Bronchial epithelial cell (primary cell): ENCODE data around the gene FRMD4A. TPM values are rescaled to one million over a fixed set of nuclear protein-coding genes. Genes with fewer than 3 reads are reported as not detected.
"Not testable (repeated sequence)": the region's sequence is repeated elsewhere in the genome, so short reads cannot be mapped to it uniquely, and the experiment has no call there.

Experiments used
- DNase-seq: peaks from one replicate; pipeline ENCODE4 v3.0.0-alpha.2; 2010; ENCODE audit warnings: low read depth
- FAIRE-seq: peaks from 2 replicates; lab custom pipeline; 2011; peaks lifted over from hg19 to GRCh38; lab: Jason Lieb, UNC
- H3K27me3 ChIP-seq: 2 replicates; pipeline ENCODE4 v1.5.1; 2011; ENCODE audit warnings: low read length; ENCODE audit not compliant: control insufficient read depth, insufficient read depth
- H3K36me3 ChIP-seq: 2 replicates; pipeline ENCODE4 v1.5.1; 2011; ENCODE audit warnings: low read length; ENCODE audit not compliant: control insufficient read depth, insufficient read depth
- H3K4me3 ChIP-seq: 2 replicates; pipeline ENCODE4 v1.5.1; 2011; ENCODE audit warnings: mild to moderate bottlenecking, low read depth, low read length, control low read depth
- CTCF ChIP-seq: IDR thresholded peaks from 2 replicates; pipeline ENCODE4 v1.5.1; 2011; ENCODE audit warnings: mild to moderate bottlenecking, moderate library complexity, low read length, control low read depth, inconsistent platforms; ENCODE audit not compliant: insufficient read depth, severe bottlenecking
- total RNA-seq: library from RNA; depleted of rRNA; stranded (reverse); fragments of >200 nt; gene quantifications from 2 replicates; pipeline ENCODE4 v1.2.1, GENCODE V29; 2014

The FRMD4A gene
- total RNA-seq, 1 donor from 2014 or later, result 3.2 TPM

GRCh38 chr10:13769946-13770345, 560.8 kb downstream of the FRMD4A start:
- Histone ChIP-seq H3K4me3 (no peak overlapping the region), H3K27me3 (no peaks in the 10 kb centered on the region), H3K36me3 (no peaks in the 10 kb centered on the region)
- TF ChIP-seq CTCF, result no peak
- DNase-seq (peak; percentile 90), FAIRE-seq (no peak)

GRCh38 chr10:13767676-13768178, 563.0 kb downstream of the FRMD4A start:
- FAIRE-seq (no peak), DNase-seq (no peak)
- no peak for TF ChIP-seq CTCF
- H3K36me3 ChIP-seq, result no peaks in the 10 kb centered on the region
- no peak overlapping the region for H3K4me3 ChIP-seq
- H3K27me3 ChIP-seq, result no peaks in the 10 kb centered on the region

DNA sequence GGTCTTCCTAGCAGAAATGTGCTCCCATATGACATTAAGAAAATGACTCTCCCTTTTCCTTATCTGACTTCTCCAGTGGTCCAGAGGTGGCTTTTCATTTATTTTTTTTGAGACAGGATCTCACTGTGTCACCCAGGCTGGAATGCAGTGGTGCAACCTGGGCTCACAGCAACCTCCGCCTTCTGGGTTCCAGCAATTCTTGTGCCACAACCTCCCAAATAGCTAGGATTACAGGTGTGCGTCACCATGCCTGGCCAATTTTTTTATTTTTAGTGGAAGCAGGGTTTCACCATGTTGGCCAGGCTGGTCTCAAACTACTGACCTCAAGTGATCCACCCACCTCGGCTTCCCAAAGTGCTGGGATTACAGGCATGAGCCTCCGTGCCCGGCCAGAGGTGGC, 563.6 kb downstream of the FRMD4A start:
- not testable (repeated sequence) for H3K4me3 ChIP-seq, DNase-seq, FAIRE-seq

GRCh38 chr10:13765641-13766341, 564.9 kb downstream of the FRMD4A start:
- FAIRE-seq (no peak), DNase-seq (no peak)
- no peak overlapping the region for H3K4me3 ChIP-seq
- H3K36me3 ChIP-seq, result no peaks in the 10 kb centered on the region
- TF ChIP-seq CTCF, result no peak
- H3K27me3 ChIP-seq, result no peaks in the 10 kb centered on the region

More for the DNA sequence above, 563.6 kb downstream of the FRMD4A start:
- H3K36me3 ChIP-seq, H3K27me3 ChIP-seq: not testable (repeated sequence)

- peak; percentile 31 for DNase-seq
- no peak for TF ChIP-seq CTCF
- Histone ChIP-seq H3K27me3 (no peaks in the 10 kb centered on the region), H3K4me3 (no peak overlapping the region), H3K36me3 (no peaks in the 10 kb centered on the region)
- no peak for FAIRE-seq
Observed at GRCh38 chr10:13761490-13762091, 569.1 kb downstream of the FRMD4A start.

DNA sequence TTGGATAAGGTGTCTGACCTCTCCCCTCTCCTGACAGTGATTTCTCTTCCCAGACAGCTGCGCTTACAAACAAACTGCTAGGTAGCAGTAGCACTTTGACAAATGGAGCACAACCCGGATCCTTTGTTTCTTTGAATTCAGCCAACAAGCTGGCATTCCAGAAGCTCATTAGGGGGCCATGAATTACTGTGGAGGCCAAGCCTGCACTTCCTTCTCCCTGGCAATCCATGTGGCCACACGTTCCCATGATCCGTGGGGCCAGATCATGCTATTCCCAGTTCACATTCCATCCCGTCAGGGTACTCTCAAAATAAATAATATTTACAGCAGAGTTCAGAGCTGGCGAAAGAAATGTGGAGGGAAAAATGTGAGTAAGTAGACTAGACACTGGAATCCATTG, 571.6 kb downstream of the FRMD4A start:
- no peak for FAIRE-seq
- Histone ChIP-seq H3K4me3 (no peak overlapping the region), H3K27me3 (no peaks in the 10 kb centered on the region), H3K36me3 (no peaks in the 10 kb centered on the region)
- DNase-seq, result no peak
- no peak for TF ChIP-seq CTCF
